8988T (cell line): ENCODE results near the gene ATAT1.
"Not testable (repeated sequence)": the region's sequence is repeated elsewhere in the genome, so short reads cannot be mapped to it uniquely, and the experiment has no call there.

ENCODE experiments used
- DNase-seq: peaks from one replicate; pipeline ENCODE4 v3.0.0; 2011

ATAT1 gene

GRCh38 chr6:30654798-30655742, 28.4 kb downstream of the ATAT1 start:
- no peak for DNase-seq

GRCh38 chr6:30655743-30656094, 29.0 kb downstream of the ATAT1 start:
- DNase-seq = no peak

- no peak for DNase-seq
Measured at GRCh38 chr6:30656513-30656912, 29.8 kb downstream of the ATAT1 start.

GRCh38 chr6:30657454-30657853, 30.8 kb downstream of the ATAT1 start:
- no peak for DNase-seq

- not testable (repeated sequence) for DNase-seq
Measured at GRCh38 chr6:30657922-30658321, 31.2 kb downstream of the ATAT1 start.

GRCh38 chr6:30664994-30665767, 38.5 kb downstream of the ATAT1 start:
- no peak for DNase-seq

GRCh38 chr6:30666300-30666699, 39.6 kb downstream of the ATAT1 start:
- DNase-seq = not testable (repeated sequence)

GRCh38 chr6:30670760-30671527, 44.3 kb downstream of the ATAT1 start:
- DNase-seq = peak; percentile 50

GRCh38 chr6:30672445-30673253, 46.0 kb downstream of the ATAT1 start, which contains the start of gene DHX16:
Gene DHX16, minus strand, starts transcription at chr6:30673006. Its CDS starts 165 bp downstream, at chr6:30672841.
- peak; percentile 73 for DNase-seq

GRCh38 chr6:30676660-30677285, 50.1 kb downstream of the ATAT1 start:
- no peak for DNase-seq

GRCh38 chr6:30678964-30679726, 52.5 kb downstream of the ATAT1 start:
- peak; percentile 87 for DNase-seq

GRCh38 chr6:30679765-30680535, 53.3 kb downstream of the ATAT1 start:
- no peak for DNase-seq

- no peak for DNase-seq
Measured at GRCh38 chr6:30681766-30682142, 55.1 kb downstream of the ATAT1 start.

GRCh38 chr6:30682143-30683117, 55.8 kb downstream of the ATAT1 start:
- peak; percentile 68 for DNase-seq

GRCh38 chr6:30683183-30683979, 56.7 kb downstream of the ATAT1 start:
- no peak for DNase-seq

- DNase-seq = no peak
Measured at GRCh38 chr6:30683980-30684338, 57.3 kb downstream of the ATAT1 start.

GRCh38 chr6:30684386-30685156, 57.9 kb downstream of the ATAT1 start:
- DNase-seq = no peak
